ENCODE measurements around the gene ZNF846.

- TF ChIP-seq POLR2AphosphoS5 (IDR thresholded peaks at IDR 0.05; ENCODE audit: low read depth, low read length) (no peak), CTCF (IDR thresholded peaks at IDR 0.05) (no peak), SIN3A (IDR thresholded peaks at IDR 0.05; ENCODE audit: borderline replicate concordance, insufficient read depth, low read depth, low read length) (no peak)
These were observed 49.7 kb upstream of the ZNF846 start for GRCh38 chr19:9818175-9818733.

Data from Panc1 (cell line).